ENCODE results near the gene SPATA9.
A peak's percentile ranks its signal among the peaks of the same experiment; 100 is the strongest.

Gene SPATA9

DNA sequence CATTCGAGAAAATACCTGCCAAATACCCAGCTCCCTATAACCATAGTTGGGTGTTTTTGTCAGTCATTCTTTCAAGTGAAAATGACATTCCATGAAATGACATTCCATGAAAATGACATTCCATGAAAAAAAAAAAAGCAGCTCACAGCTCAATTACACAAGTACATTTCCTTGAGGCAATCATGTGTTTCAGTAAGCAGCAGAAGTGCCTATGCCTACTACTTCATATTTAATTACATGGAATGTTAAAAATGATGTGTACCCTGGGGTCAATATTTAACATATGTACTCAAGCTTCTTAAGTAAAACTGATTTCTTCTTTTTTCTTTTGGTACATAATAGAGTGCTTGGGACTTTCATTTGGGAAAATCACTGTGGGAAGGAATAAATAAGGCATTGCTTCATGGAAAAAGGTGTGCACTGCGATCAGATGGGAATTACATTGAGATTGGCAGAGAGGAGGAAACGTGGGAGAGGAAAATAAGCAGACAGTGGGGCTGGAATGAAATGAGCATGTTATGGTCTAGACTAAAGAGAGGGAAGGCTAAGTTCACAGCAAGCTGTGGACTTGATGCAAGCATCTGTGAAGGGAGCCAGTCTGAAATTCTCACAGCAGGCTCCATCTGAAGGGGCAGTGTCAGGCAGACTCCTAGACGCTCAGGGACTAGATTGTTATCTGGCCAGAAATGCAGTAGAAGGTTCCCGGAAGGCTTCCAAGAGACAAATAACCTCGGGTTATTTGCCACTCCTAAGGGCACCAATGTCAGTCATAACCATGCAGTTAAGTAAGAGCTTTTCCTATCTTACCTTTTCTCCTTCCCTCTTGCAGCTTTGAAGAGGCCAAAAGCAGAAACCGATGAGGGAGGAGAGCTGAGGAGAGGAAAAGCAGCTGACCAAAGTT lies 15.2 kb upstream of the SPATA9 start:
- no peak overlapping the region for H3K4me3 ChIP-seq (ENCODE audit: control insufficient read depth, low read depth, low read length)
- DNase-seq (ENCODE audit: low read depth) = no peak
- TF ChIP-seq, protein P1, sequence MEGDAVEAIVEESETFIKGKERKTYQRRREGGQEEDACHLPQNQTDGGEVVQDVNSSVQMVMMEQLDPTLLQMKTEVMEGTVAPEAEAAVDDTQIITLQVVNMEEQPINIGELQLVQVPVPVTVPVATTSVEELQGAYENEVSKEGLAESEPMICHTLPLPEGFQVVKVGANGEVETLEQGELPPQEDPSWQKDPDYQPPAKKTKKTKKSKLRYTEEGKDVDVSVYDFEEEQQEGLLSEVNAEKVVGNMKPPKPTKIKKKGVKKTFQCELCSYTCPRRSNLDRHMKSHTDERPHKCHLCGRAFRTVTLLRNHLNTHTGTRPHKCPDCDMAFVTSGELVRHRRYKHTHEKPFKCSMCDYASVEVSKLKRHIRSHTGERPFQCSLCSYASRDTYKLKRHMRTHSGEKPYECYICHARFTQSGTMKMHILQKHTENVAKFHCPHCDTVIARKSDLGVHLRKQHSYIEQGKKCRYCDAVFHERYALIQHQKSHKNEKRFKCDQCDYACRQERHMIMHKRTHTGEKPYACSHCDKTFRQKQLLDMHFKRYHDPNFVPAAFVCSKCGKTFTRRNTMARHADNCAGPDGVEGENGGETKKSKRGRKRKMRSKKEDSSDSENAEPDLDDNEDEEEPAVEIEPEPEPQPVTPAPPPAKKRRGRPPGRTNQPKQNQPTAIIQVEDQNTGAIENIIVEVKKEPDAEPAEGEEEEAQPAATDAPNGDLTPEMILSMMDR (conservative IDR thresholded peaks at IDR 0.05; ENCODE audit: control insufficient read depth, insufficient read depth, low read depth, low read length) = no peak

DNA sequence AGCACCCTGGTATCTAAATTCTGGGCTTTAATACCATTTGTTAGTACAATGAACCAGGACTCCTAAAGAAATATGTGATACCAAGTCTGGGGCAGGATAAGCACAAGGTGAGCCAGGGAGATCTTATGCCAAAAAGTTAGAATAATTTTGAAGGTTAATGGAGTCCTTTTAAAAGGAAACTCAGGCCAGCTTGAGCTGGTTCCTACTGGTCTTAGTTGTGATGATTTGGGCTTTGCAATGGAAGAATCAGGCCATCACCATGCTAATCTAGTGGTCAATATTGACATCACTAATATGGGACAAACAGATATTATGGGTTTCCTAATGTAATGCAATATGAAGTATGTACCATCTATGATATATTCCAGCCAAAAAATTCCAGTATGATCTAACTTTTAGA lies 7.5 kb upstream of the SPATA9 start:
- TF ChIP-seq, protein P1 (conservative IDR thresholded peaks at IDR 0.05; ENCODE audit: control insufficient read depth, insufficient read depth, low read depth, low read length) = no peak
- H3K4me3 ChIP-seq (ENCODE audit: control insufficient read depth, low read depth, low read length) = no peak overlapping the region
- no peak for DNase-seq (ENCODE audit: low read depth)

DNA sequence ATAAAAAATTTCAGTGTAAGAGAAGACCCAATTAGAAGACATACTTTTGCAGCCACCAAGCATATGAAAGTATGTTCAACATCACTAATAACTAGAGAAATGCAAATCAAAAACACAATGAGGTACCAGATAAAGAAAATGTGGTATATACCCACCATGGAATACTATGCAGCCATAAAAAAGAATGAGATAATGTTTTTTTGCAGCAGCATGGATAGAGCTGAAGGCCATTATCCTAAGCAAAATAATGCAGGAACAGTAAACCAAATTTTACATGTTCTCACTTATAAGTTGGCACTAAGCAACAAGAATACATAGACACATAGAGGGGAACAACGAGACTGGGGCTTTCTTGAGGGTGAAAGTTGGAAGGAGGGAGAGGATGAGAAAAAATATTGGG lies 6.9 kb upstream of the SPATA9 start:
- no peak overlapping the region for H3K4me3 ChIP-seq (ENCODE audit: control insufficient read depth, low read depth, low read length)
- DNase-seq (ENCODE audit: low read depth) = no peak
- TF ChIP-seq, protein P1 (conservative IDR thresholded peaks at IDR 0.05; ENCODE audit: control insufficient read depth, insufficient read depth, low read depth, low read length) = no peak

DNA sequence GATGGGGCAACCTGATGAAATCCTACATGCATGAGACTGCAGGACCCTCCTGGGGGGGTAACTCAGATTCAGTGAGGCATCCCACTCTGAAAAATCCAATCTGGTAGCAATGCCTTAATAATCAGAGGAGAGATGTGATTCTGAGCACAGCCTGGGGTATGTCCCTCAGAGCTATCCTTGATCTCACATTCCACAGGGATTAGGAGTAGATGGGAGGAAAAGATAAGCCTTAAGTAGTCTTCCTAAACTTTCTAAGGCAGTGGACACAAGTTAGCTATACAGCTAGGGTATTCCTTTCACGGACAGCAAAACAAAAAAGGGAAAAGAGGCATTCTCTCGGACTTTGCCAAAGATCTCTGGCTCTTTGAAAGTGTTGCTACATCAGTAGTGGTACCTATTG lies 3.9 kb upstream of the SPATA9 start:
- TF ChIP-seq, protein P1 (conservative IDR thresholded peaks at IDR 0.05; ENCODE audit: control insufficient read depth, insufficient read depth, low read depth, low read length) = no peak
- no peak overlapping the region for H3K4me3 ChIP-seq (ENCODE audit: control insufficient read depth, low read depth, low read length)
- DNase-seq (ENCODE audit: low read depth) = no peak

DNA sequence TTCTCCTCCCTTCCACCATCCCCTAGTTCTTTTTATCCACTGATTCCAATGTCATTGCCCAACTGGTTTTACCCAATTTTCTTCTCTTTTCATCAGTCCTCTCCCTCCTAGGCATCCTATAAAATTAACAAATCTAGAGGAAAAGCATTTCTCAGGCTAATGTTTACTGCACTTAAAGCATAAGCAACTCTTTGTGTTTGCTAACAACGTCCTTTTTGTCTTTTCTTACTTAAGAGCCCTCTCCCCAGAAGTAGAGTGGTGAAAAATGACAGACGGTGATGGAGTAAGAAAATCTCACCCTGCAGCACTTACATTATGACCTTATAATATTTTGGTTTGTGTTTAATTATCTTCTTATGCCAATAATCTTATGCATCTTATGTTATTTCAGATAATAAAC lies 1.6 kb upstream of the SPATA9 start:
- H3K4me3 ChIP-seq (ENCODE audit: control insufficient read depth, low read depth, low read length) = no peak overlapping the region
- DNase-seq (ENCODE audit: low read depth) = no peak
- TF ChIP-seq, protein P1 (conservative IDR thresholded peaks at IDR 0.05; ENCODE audit: control insufficient read depth, insufficient read depth, low read depth, low read length) = no peak

DNA sequence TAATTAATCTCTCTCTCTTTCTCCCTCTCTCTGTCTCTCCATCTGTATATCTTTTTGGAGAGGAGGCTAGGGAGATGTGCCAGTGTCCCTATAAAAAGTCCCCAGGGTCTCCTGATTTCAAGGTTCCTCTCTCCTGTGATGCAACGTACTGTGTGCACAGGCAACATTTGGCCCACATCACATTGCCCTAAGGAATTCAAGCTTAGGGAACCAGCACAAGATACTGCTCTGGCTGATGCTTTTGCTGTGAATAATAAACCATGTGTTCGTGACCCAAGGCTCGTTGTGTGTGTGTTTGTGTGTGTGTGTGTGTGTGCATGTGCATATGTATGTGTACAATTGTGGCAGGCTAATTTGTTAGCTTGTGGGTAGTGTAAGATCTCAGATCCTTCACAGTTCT lies 9.7 kb downstream of the SPATA9 start:
- peak; percentile 32 for DNase-seq (ENCODE audit: low read depth)
- no peak overlapping the region for H3K4me3 ChIP-seq (ENCODE audit: control insufficient read depth, low read depth, low read length)
- TF ChIP-seq, protein P1 (conservative IDR thresholded peaks at IDR 0.05; ENCODE audit: control insufficient read depth, insufficient read depth, low read depth, low read length) = no peak

All from fibroblast of mammary gland (primary cell).